ENCODE measurements around the gene ZFHX2. TPM values are rescaled to one million over a fixed set of nuclear protein-coding genes. Genes with fewer than 3 reads are reported as not detected.
A peak's percentile ranks its signal among the peaks of the same experiment; 100 is the strongest.

Gene ZFHX2
- total and polyA plus RNA-seq, 2 of the 13 experiments (the other 11 are each of a cell fraction or from before 2014, with no cell fraction given) = 0.17 to 0.44 TPM

DNA sequence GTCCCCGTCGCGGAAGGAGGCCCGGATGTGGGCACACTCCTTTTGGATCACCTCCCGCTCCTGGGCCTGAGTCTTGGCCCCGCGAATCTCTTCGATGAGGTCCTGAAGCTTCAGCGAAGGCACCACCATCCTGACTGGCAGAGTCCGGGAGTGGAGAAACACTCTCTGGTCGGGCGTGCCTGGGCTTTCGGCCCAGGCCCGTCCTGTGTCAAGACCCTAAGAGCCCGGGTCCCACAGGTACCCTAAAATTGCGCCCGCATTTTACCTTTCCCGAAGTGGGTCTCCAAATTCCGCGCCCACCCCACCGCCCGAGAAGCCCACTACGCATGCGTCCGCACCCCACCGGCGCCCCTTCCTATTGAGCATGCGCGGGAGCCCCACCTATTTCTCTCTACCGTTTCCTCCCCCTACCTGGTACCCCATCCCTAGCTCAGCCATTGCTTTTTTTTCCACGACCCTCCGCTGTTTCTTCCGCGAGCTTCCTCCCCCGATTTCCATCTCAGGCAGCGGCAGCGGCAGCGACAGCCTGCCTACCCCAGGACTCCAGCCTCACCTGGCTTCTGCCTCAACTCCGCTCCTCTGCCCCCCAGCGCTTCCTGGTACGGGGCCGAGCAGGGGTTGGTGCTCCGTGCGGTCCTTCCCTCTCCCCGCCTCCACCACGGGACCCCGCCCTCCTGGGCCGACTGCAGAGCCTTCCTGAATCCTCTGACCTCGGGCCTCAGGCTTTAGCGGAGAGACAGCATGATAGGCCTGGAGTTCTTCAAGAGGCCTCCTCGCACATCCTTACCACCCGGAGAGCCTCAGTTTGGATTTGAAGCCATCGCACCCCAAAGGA lies 15.8 kb upstream of the ZFHX2 start, which contains the start of gene AP1G2 (continued):
- TF ChIP-seq, protein P1, sequence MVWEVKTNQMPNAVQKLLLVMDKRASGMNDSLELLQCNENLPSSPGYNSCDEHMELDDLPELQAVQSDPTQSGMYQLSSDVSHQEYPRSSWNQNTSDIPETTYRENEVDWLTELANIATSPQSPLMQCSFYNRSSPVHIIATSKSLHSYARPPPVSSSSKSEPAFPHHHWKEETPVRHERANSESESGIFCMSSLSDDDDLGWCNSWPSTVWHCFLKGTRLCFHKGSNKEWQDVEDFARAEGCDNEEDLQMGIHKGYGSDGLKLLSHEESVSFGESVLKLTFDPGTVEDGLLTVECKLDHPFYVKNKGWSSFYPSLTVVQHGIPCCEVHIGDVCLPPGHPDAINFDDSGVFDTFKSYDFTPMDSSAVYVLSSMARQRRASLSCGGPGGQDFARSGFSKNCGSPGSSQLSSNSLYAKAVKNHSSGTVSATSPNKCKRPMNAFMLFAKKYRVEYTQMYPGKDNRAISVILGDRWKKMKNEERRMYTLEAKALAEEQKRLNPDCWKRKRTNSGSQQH (CRISPR knock-in tag; IDR thresholded peaks at IDR 0.05; ENCODE audit: low read depth) = peak; percentile 90
- TF ChIP-seq RFXAP (CRISPR knock-in tag; IDR thresholded peaks at IDR 0.05; ENCODE audit: borderline replicate concordance) (no peak; the same call in 1 of the 2 replicates), CREB1 (IDR thresholded peaks at IDR 0.05) (peak; percentile 25; the same call in 1 of the 2 replicates), CREB1 (CRISPR knock-in tag; IDR thresholded peaks at IDR 0.05) (no peak), JUN (CRISPR knock-in tag; IDR thresholded peaks at IDR 0.05) (0 out of 2 replicates have a peak, but pooled peaks have one; percentile 17), MED1 (CRISPR knock-in tag; IDR thresholded peaks at IDR 0.05) (peak; percentile 86), BCL6 (CRISPR knock-in tag; IDR thresholded peaks at IDR 0.05) (peak; percentile 70; the same call in 1 of the 2 replicates), ETV6 (CRISPR knock-in tag; conservative IDR thresholded peaks at IDR 0.05) (peak; percentile 87), HNF4G (IDR thresholded peaks at IDR 0.05; ENCODE audit: borderline replicate concordance, low read depth, low read length) (no peak), HNF4G (CRISPR knock-in tag; IDR thresholded peaks at IDR 0.05; ENCODE audit: borderline replicate concordance, low read depth) (peak; percentile 60), ZFY (CRISPR knock-in tag; IDR thresholded peaks at IDR 0.05) (peak; percentile 95), ZNF546 (CRISPR knock-in tag; conservative IDR thresholded peaks at IDR 0.05) (peak; percentile 96), ZNF337 (CRISPR knock-in tag; IDR thresholded peaks at IDR 0.05; ENCODE audit: borderline replicate concordance, low read depth) (0 out of 2 replicates have a peak, but pooled peaks have one; percentile 71)
- TF ChIP-seq, protein P2, sequence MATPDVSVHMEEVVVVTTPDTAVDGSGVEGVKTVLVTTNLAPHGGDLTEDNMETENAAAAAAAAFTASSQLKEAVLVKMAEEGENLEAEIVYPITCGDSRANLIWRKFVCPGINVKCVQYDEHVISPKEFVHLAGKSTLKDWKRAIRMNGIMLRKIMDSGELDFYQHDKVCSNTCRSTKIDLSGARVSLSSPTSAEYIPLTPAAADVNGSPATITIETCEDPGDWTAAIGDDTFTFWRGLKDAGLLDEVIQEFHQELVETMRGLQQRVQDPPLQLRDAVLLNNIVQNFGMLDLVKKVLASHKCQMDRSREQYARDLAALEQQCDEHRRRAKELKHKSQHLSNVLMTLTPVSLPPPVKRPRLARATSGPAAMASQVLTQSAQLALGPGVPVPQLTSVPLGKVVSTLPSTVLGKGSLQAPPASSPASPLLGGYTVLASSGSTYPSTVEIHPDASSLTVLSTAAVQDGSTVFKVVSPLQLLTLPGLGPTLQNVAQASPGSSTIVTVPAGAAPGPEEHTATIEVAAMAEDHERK (CRISPR knock-in tag; IDR thresholded peaks at IDR 0.05; ENCODE audit: low read depth) = peak; percentile 61; the same call in 1 of the 2 replicates
- TF ChIP-seq, protein P3, sequence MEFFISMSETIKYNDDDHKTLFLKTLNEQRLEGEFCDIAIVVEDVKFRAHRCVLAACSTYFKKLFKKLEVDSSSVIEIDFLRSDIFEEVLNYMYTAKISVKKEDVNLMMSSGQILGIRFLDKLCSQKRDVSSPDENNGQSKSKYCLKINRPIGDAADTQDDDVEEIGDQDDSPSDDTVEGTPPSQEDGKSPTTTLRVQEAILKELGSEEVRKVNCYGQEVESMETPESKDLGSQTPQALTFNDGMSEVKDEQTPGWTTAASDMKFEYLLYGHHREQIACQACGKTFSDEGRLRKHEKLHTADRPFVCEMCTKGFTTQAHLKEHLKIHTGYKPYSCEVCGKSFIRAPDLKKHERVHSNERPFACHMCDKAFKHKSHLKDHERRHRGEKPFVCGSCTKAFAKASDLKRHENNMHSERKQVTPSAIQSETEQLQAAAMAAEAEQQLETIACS (CRISPR knock-in tag; IDR thresholded peaks at IDR 0.05) = no peak
- TF ChIP-seq, protein P4, sequence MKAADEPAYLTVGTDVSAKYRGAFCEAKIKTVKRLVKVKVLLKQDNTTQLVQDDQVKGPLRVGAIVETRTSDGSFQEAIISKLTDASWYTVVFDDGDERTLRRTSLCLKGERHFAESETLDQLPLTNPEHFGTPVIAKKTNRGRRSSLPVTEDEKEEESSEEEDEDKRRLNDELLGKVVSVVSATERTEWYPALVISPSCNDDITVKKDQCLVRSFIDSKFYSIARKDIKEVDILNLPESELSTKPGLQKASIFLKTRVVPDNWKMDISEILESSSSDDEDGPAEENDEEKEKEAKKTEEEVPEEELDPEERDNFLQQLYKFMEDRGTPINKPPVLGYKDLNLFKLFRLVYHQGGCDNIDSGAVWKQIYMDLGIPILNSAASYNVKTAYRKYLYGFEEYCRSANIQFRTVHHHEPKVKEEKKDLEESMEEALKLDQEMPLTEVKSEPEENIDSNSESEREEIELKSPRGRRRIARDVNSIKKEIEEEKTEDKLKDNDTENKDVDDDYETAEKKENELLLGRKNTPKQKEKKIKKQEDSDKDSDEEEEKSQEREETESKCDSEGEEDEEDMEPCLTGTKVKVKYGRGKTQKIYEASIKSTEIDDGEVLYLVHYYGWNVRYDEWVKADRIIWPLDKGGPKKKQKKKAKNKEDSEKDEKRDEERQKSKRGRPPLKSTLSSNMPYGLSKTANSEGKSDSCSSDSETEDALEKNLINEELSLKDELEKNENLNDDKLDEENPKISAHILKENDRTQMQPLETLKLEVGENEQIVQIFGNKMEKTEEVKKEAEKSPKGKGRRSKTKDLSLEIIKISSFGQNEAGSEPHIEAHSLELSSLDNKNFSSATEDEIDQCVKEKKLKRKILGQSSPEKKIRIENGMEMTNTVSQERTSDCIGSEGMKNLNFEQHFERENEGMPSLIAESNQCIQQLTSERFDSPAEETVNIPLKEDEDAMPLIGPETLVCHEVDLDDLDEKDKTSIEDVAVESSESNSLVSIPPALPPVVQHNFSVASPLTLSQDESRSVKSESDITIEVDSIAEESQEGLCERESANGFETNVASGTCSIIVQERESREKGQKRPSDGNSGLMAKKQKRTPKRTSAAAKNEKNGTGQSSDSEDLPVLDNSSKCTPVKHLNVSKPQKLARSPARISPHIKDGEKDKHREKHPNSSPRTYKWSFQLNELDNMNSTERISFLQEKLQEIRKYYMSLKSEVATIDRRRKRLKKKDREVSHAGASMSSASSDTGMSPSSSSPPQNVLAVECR (CRISPR knock-in tag; IDR thresholded peaks at IDR 0.05; ENCODE audit: borderline replicate concordance) = peak; percentile 94

All from HepG2 (cell line).